KOPT-K1 (cell line): ENCODE measurements around the gene MTFMT.

Source experiments
- H3K27ac ChIP-seq: fragments of 200-600 bp; sonication (generic); 2 replicates; pipeline ENCODE4 v1.5.1; 2016; ENCODE audit warnings: antibody characterized with exemption, mild to moderate bottlenecking, low read depth, low read length; ENCODE audit not compliant: poor library complexity, severe bottlenecking
- H3K36me3 ChIP-seq: fragments of 200-600 bp; sonication (generic); 2 replicates; pipeline ENCODE4 v1.5.1; 2017; ENCODE audit warnings: antibody characterized with exemption, mild to moderate bottlenecking, low read length, moderate library complexity; ENCODE audit not compliant: insufficient read depth
- H3K9me3 ChIP-seq: fragments of 200-600 bp; sonication (generic); 2 replicates; pipeline ENCODE4 v1.5.1; 2017; ENCODE audit warnings: antibody characterized with exemption, low read length, mild to moderate bottlenecking; ENCODE audit not compliant: insufficient read depth, poor library complexity, severe bottlenecking

MTFMT gene

GRCh38 chr15:64951777-64952418 lies 77.5 kb downstream of the MTFMT start:
- Histone ChIP-seq H3K36me3 (peaks cover 17% of the 10 kb centered on the region; the same call in 1 of the 2 replicates), H3K27ac (no peak overlapping the region), H3K9me3 (no peaks in the 10 kb centered on the region)
